GM19395 (cell line): ENCODE results near the gene SGO2.
"Not testable (repeated sequence)": the region's sequence is repeated elsewhere in the genome, so short reads cannot be mapped to it uniquely, and the experiment has no call there.

Source experiments
- ATAC-seq: cut with Tn5 transposase; IDR thresholded peaks from one replicate; pipeline ENCODE4 v1.9.1; 2021; ENCODE audit warnings: mild to moderate bottlenecking, moderate library complexity; ENCODE audit not compliant: unreplicated experiment

SGO2 gene

GRCh38 chr2:200523604-200524003 is 2.4 kb upstream of the SGO2 start:
- ATAC-seq = no peak

GRCh38 chr2:200525066-200525465 is 941 bp upstream of the SGO2 start:
- no peak for ATAC-seq

- no peak for ATAC-seq
Observed at GRCh38 chr2:200525551-200525881, 491 bp upstream of the SGO2 start.

GRCh38 chr2:200528228-200528627 is 2.2 kb downstream of the SGO2 start:
- no peak for ATAC-seq

- ATAC-seq = no peak
Observed at GRCh38 chr2:200533754-200534153, 7.7 kb downstream of the SGO2 start.

GRCh38 chr2:200534572-200534971 is 8.6 kb downstream of the SGO2 start:
- no peak for ATAC-seq

GRCh38 chr2:200538139-200538538 is 12.1 kb downstream of the SGO2 start:
- ATAC-seq = no peak

- ATAC-seq = no peak
Observed at GRCh38 chr2:200540793-200541192, 14.8 kb downstream of the SGO2 start.

GRCh38 chr2:200566596-200566995 is 40.6 kb downstream of the SGO2 start:
- not testable (repeated sequence) for ATAC-seq

GRCh38 chr2:200567932-200568331 is 41.9 kb downstream of the SGO2 start:
- ATAC-seq = no peak

GRCh38 chr2:200575957-200576356 is 50.0 kb downstream of the SGO2 start:
- no peak for ATAC-seq

- ATAC-seq = no peak
Observed at GRCh38 chr2:200577027-200577426, 51.0 kb downstream of the SGO2 start.

GRCh38 chr2:200578778-200579177 is 52.8 kb downstream of the SGO2 start:
- ATAC-seq = no peak

- no peak for ATAC-seq
Observed at GRCh38 chr2:200584639-200585038, 58.6 kb downstream of the SGO2 start.

GRCh38 chr2:200585340-200585729 is 59.3 kb downstream of the SGO2 start:
- ATAC-seq = no peak

GRCh38 chr2:200585730-200586643 is 60.0 kb downstream of the SGO2 start, which contains the start of gene AOX1:
AOX1 (plus strand) TSS chr2:200586014; CDS start chr2:200586109, 95 bp downstream.
- ATAC-seq = no peak

GRCh38 chr2:200586644-200586975 is 60.6 kb downstream of the SGO2 start:
- no peak for ATAC-seq

GRCh38 chr2:200587007-200587616 is 61.1 kb downstream of the SGO2 start:
- ATAC-seq = no peak

- no peak for ATAC-seq
Observed at GRCh38 chr2:200588076-200588678, 62.2 kb downstream of the SGO2 start.

- ATAC-seq = no peak
Observed at GRCh38 chr2:200590090-200590489, 64.1 kb downstream of the SGO2 start.

- no peak for ATAC-seq
Observed at GRCh38 chr2:200591308-200591707, 65.3 kb downstream of the SGO2 start.
